H1 (cell line): ENCODE data around the gene TMED10. TPM values are rescaled to one million over a fixed set of nuclear protein-coding genes. Genes with fewer than 3 reads are reported as not detected.

Experiments used
- CREB1 ChIP-seq: IDR thresholded peaks from 2 replicates; pipeline ENCODE4 v1.6.1; 2012; ENCODE audit warnings: inconsistent platforms
- NRF1 ChIP-seq: IDR thresholded peaks from 2 replicates; pipeline ENCODE4 v1.6.1; 2011; ENCODE audit warnings: mild to moderate bottlenecking, low read depth, low read length, improper control_type of control experiment
- SP1 ChIP-seq: IDR thresholded peaks from 2 replicates; pipeline ENCODE4 v1.6.1; 2011; ENCODE audit warnings: low read depth, low read length
- TCF12 ChIP-seq: IDR thresholded peaks from 2 replicates; pipeline ENCODE4 v1.6.1; 2011; ENCODE audit warnings: low read depth, mild to moderate bottlenecking, low read length
- polyA plus RNA-seq, 7 experiments: library from polyadenylated mRNA; depleted of rRNA in 3 of 7; stranded (reverse) in 5 of 7; unstranded in 2 of 7; fragments of >200 nt in 5 of 7; fragments of 200-250 nt in 2 of 7; gene quantifications; 1 replicate in 5 of 7; 2 replicates in 1 of 7; 4 replicates in 1 of 7; pipeline versions ENCODE4 v1.2.1 to v1.2.3, GENCODE V29; 2011 to 2013; ENCODE audit warnings: missing spikeins in 2 of 7, mixed read lengths in 2 of 7
- total RNA-seq: library from RNA; stranded (reverse); fragmentation: NEBNext Ultra II Directional; extraction: Animal tissue kit (Norgen Biotek cat#: 25700); gene quantifications from 2 replicates; pipeline ENCODE4 v1.2.1, GENCODE V29; 2021
- TF ChIP-seq, protein P1 (sequence below): fragments of 300-600 bp; sonication (generic); IDR thresholded peaks from 2 replicates; pipeline ENCODE4 v1.7.1; 2012; ENCODE audit warnings: low read length, moderate library complexity, mild to moderate bottlenecking, inconsistent platforms; ENCODE audit not compliant: insufficient replicate concordance
- TF ChIP-seq, protein P2 (sequence below): IDR thresholded peaks from 2 replicates; pipeline ENCODE4 v1.6.1; 2012; ENCODE audit warnings: low read length, inconsistent platforms

The TMED10 gene
- total and polyA plus RNA-seq, 2 of the 8 experiments (the other 6 are each of a cell fraction or from before 2014, with no cell fraction given) = 218 to 250 TPM

DNA sequence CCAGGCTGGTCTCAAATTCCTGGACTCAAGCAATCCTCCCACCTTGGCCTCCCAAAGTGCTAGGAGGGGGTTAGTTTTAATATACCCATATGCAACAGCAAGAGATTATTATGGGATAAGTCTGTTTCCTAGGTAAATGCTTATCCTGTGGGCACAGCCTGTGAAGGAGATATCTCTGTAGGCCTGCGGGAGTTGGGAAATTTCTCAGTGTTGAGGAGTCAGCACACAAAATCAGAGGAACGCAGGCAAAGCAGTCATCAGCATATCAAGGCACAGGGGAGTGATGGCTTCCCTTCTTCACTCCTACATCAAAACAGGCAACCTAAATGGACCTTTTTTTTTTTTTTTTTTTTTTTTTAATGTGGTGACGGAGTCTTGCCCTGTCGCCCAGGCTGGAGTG lies 20.9 kb upstream of the TMED10 start (continued):
- TF ChIP-seq, protein P1, sequence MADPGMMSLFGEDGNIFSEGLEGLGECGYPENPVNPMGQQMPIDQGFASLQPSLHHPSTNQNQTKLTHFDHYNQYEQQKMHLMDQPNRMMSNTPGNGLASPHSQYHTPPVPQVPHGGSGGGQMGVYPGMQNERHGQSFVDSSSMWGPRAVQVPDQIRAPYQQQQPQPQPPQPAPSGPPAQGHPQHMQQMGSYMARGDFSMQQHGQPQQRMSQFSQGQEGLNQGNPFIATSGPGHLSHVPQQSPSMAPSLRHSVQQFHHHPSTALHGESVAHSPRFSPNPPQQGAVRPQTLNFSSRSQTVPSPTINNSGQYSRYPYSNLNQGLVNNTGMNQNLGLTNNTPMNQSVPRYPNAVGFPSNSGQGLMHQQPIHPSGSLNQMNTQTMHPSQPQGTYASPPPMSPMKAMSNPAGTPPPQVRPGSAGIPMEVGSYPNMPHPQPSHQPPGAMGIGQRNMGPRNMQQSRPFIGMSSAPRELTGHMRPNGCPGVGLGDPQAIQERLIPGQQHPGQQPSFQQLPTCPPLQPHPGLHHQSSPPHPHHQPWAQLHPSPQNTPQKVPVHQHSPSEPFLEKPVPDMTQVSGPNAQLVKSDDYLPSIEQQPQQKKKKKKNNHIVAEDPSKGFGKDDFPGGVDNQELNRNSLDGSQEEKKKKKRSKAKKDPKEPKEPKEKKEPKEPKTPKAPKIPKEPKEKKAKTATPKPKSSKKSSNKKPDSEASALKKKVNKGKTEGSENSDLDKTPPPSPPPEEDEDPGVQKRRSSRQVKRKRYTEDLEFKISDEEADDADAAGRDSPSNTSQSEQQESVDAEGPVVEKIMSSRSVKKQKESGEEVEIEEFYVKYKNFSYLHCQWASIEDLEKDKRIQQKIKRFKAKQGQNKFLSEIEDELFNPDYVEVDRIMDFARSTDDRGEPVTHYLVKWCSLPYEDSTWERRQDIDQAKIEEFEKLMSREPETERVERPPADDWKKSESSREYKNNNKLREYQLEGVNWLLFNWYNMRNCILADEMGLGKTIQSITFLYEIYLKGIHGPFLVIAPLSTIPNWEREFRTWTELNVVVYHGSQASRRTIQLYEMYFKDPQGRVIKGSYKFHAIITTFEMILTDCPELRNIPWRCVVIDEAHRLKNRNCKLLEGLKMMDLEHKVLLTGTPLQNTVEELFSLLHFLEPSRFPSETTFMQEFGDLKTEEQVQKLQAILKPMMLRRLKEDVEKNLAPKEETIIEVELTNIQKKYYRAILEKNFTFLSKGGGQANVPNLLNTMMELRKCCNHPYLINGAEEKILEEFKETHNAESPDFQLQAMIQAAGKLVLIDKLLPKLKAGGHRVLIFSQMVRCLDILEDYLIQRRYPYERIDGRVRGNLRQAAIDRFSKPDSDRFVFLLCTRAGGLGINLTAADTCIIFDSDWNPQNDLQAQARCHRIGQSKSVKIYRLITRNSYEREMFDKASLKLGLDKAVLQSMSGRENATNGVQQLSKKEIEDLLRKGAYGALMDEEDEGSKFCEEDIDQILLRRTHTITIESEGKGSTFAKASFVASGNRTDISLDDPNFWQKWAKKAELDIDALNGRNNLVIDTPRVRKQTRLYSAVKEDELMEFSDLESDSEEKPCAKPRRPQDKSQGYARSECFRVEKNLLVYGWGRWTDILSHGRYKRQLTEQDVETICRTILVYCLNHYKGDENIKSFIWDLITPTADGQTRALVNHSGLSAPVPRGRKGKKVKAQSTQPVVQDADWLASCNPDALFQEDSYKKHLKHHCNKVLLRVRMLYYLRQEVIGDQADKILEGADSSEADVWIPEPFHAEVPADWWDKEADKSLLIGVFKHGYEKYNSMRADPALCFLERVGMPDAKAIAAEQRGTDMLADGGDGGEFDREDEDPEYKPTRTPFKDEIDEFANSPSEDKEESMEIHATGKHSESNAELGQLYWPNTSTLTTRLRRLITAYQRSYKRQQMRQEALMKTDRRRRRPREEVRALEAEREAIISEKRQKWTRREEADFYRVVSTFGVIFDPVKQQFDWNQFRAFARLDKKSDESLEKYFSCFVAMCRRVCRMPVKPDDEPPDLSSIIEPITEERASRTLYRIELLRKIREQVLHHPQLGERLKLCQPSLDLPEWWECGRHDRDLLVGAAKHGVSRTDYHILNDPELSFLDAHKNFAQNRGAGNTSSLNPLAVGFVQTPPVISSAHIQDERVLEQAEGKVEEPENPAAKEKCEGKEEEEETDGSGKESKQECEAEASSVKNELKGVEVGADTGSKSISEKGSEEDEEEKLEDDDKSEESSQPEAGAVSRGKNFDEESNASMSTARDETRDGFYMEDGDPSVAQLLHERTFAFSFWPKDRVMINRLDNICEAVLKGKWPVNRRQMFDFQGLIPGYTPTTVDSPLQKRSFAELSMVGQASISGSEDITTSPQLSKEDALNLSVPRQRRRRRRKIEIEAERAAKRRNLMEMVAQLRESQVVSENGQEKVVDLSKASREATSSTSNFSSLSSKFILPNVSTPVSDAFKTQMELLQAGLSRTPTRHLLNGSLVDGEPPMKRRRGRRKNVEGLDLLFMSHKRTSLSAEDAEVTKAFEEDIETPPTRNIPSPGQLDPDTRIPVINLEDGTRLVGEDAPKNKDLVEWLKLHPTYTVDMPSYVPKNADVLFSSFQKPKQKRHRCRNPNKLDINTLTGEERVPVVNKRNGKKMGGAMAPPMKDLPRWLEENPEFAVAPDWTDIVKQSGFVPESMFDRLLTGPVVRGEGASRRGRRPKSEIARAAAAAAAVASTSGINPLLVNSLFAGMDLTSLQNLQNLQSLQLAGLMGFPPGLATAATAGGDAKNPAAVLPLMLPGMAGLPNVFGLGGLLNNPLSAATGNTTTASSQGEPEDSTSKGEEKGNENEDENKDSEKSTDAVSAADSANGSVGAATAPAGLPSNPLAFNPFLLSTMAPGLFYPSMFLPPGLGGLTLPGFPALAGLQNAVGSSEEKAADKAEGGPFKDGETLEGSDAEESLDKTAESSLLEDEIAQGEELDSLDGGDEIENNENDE = no peak
- TF ChIP-seq, protein P2, sequence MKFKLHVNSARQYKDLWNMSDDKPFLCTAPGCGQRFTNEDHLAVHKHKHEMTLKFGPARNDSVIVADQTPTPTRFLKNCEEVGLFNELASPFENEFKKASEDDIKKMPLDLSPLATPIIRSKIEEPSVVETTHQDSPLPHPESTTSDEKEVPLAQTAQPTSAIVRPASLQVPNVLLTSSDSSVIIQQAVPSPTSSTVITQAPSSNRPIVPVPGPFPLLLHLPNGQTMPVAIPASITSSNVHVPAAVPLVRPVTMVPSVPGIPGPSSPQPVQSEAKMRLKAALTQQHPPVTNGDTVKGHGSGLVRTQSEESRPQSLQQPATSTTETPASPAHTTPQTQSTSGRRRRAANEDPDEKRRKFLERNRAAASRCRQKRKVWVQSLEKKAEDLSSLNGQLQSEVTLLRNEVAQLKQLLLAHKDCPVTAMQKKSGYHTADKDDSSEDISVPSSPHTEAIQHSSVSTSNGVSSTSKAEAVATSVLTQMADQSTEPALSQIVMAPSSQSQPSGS = no peak
- TF ChIP-seq SP1 = no peak
- no peak for TF ChIP-seq NRF1
- no peak for TF ChIP-seq CREB1
- no peak for TF ChIP-seq TCF12
